Heart right ventricle (tissue), 16 donors: ENCODE data around the gene LINGO1. TPM values are rescaled to one million over a fixed set of nuclear protein-coding genes. Genes with fewer than 3 reads are reported as not detected.

Experiments
- ATAC-seq, 8 donors: fragments of 200-7000 bp; cut with Tn5 transposase; one replicate each; pipeline ENCODE4 v1.9.1; 2020; ENCODE audit warnings: mild to moderate bottlenecking in 8 of 8, moderate library complexity in 8 of 8, moderate number of reproducible peaks in 1 of 8
- DNase-seq, 2 donors: peaks; one replicate each; pipeline ENCODE4 v3.0.0-alpha.2; 2020
- H3K27ac ChIP-seq, 10 donors: fragments of 200-600 bp; sonication (generic) in 2 of 10; one replicate each; pipeline versions ENCODE4 v1.5.0 to v1.8.0; 2020 to 2022; ENCODE audit warnings: mild to moderate bottlenecking in 3 of 10
- H3K27me3 ChIP-seq, 7 donors: fragments of 200-600 bp; one replicate each; pipeline ENCODE4 v1.8.0; 2021 to 2022; ENCODE audit warnings: mild to moderate bottlenecking in 2 of 7
- H3K36me3 ChIP-seq, 9 donors: fragments of 200-600 bp; sonication (generic) in 1 of 9; one replicate each; pipeline versions ENCODE4 v1.5.0 to v1.8.0; 2020 to 2022; ENCODE audit warnings: mild to moderate bottlenecking in 2 of 9
- H3K4me1 ChIP-seq, 9 donors: fragments of 200-600 bp; sonication (generic) in 1 of 9; one replicate each; pipeline versions ENCODE4 v1.5.0 to v1.8.0; 2020 to 2022; ENCODE audit warnings: mild to moderate bottlenecking in 4 of 9
- H3K4me3 ChIP-seq, 10 donors: fragments of 200-600 bp; sonication (generic) in 2 of 10; one replicate each; pipeline versions ENCODE4 v1.5.0 to v1.8.0; 2020 to 2022; ENCODE audit warnings: mild to moderate bottlenecking in 7 of 10, moderate library complexity in 2 of 10
- H3K9me3 ChIP-seq, 11 donors: fragments of 200-600 bp in 10 of 11; sonication (generic) in 2 of 11; one replicate each; pipeline versions ENCODE4 v1.5.0 to v1.8.0; 2013 to 2022; ENCODE audit warnings: mild to moderate bottlenecking in 2 of 11, control low read depth in 1 of 11, moderate library complexity in 1 of 11
- WGBS, 2 donors: extraction: QIAGEN DNeasy Blood & Tissue Kit; methylation state at CpG; one replicate each; pipeline ENCODE4 v1.1.7; 2013; ENCODE audit warnings: inconsistent platforms in 1 of 2; 5-methylcytosine and 5-hydroxymethylcytosine counted together
- intact Hi-C, 10 donors: fragments of 100-400 bp; cut with DNase I; formaldehyde crosslinking; loops; one replicate each; pipeline versions ENCODE4 v1.11.1 to v1.14.2; 2022
- polyA plus RNA-seq, 2 donors: library from polyadenylated mRNA; stranded (reverse); fragments of 200-250 nt; gene quantifications; one replicate each; pipeline ENCODE4 v1.2.3, GENCODE V29; 2013
- total RNA-seq, 10 donors: library from RNA; stranded (reverse); fragmentation: NEBNext Ultra II Directional in 3 of 10; extraction: Animal tissue kit (Norgen Biotek cat#: 25700) in 3 of 10; gene quantifications; one replicate each; pipeline versions ENCODE4 v1.2.1 to v1.2.4, GENCODE V29; 2021 to 2023
- TF ChIP-seq, protein P1 (sequence below), 9 donors: fragments of 200-600 bp; sonication (generic) in 2 of 9; IDR thresholded peaks; one replicate each; pipeline versions ENCODE4 v1.5.0 to v1.8.0; 2021 to 2022; ENCODE audit warnings: antibody characterized with exemption in 9 of 9, mild to moderate bottlenecking in 5 of 9, moderate library complexity in 1 of 9
- donor health status: Arrhythmogenic right ventricular cardiomyopathy.
- donor health status: ischemic (EF 13 %, LVEDD 7.1; RV severe dilation, severe dysfunction).
- donor health status: healthy with polysubstance abuse.
- donor health status: DM: no; HTN: yes; CAD: no.
- donor health status: DM: no; HTN: no; CAD: no.
- donor health status: ischemic (EF 25% LVEDD 6.9; RV normal size, moderate dysfunction).
- donor health status: ischemic (EF 25% LVEDD 5.7; RV mildly dilated, moderate dysfunction).
- donor health status: healthy.
- donor health status: DM: yes; HTN: yes; CAD: no.
- donor health status: Ischemic cardiomyopathy.
- donor health status: ischemic (EF 35%, LVEDD 5.7; RV mildly dilated, moderate dysfunction).
- donor health status: nonischemic (EF 11% LVEDD 7.7; RV severe dilation, severe dysfunction).
- donor health status: DM: yes; HTN: yes; CAD: no.
- donor health status: PGD.
- donor health status: ischemic (EF 29% LVEDD 5.4; RV normal size, mild dysfunction).
- donor health status: nonischemic (EF 23%, LVEDD 6.1; RV moderate dilation, normal function).

Gene LINGO1
- total and polyA plus RNA-seq, 12 donors, result 0.70 to 2.7 (median 1.3) TPM

- ATAC-seq (no peak), DNase-seq (no peak)
- no peak overlapping the region for H3K27ac ChIP-seq
- no peaks in the 10 kb centered on the region for H3K4me1 ChIP-seq
- H3K27me3 ChIP-seq, result peaks cover 0 to 59% (median 16%) of the 10 kb centered on the region in 7 donors
- H3K4me3 ChIP-seq, result no peak overlapping the region
- H3K9me3 ChIP-seq, result peaks cover 0 to 3% (median 0%) of the 10 kb centered on the region in 11 donors
- intact Hi-C loops, result no loop called here
- 83% methylated on average over 11 of the region's 11 CpGs for WGBS, 2 donors
- TF ChIP-seq, protein P1, sequence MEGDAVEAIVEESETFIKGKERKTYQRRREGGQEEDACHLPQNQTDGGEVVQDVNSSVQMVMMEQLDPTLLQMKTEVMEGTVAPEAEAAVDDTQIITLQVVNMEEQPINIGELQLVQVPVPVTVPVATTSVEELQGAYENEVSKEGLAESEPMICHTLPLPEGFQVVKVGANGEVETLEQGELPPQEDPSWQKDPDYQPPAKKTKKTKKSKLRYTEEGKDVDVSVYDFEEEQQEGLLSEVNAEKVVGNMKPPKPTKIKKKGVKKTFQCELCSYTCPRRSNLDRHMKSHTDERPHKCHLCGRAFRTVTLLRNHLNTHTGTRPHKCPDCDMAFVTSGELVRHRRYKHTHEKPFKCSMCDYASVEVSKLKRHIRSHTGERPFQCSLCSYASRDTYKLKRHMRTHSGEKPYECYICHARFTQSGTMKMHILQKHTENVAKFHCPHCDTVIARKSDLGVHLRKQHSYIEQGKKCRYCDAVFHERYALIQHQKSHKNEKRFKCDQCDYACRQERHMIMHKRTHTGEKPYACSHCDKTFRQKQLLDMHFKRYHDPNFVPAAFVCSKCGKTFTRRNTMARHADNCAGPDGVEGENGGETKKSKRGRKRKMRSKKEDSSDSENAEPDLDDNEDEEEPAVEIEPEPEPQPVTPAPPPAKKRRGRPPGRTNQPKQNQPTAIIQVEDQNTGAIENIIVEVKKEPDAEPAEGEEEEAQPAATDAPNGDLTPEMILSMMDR (IDR thresholded peaks at IDR 0.05), result no peak
- H3K36me3 ChIP-seq, result no peaks in the 10 kb centered on the region
Measured at GRCh38 chr15:77643764-77644163, 11.1 kb upstream of the LINGO1 start.

- Histone ChIP-seq H3K27me3 (peaks cover 0 to 61% (median 10%) of the 10 kb centered on the region in 7 donors), H3K36me3 (no peaks in the 10 kb centered on the region), H3K27ac (no peak overlapping the region), H3K9me3 (peaks cover 0 to 3% (median 0%) of the 10 kb centered on the region in 11 donors), H3K4me3 (no peak overlapping the region), H3K4me1 (no peaks in the 10 kb centered on the region)
- TF ChIP-seq, protein P1 (IDR thresholded peaks at IDR 0.05), result no peak
- 56 to 70% methylated on average over 10 of the region's 10 CpGs for WGBS, 2 donors
- ATAC-seq, result no peak
- DNase-seq, result no peak
- intact Hi-C loops, result no loop called here
Measured at GRCh38 chr15:77642793-77643430, 10.2 kb upstream of the LINGO1 start.

DNA sequence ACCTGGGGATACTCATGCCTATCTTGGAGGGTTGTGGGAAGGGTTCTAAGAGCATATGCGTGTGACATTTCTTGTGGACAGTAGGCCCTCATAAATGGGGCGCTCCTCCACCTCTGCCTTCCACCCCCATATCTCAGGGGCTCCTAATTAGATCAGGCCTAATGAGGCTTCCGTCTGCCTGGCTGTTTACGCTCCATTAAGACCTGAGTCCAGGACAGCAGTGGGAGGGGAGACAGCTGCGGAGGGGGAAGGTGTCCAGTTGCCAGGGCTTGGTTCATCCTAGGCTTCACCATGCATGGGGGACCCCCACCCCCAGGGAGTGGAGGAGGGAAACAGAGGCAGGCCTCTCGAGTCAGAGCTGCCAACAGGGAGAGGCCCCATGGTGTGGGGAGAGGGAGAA is 9.3 kb upstream of the LINGO1 start:
- no peak overlapping the region for H3K4me3 ChIP-seq
- no peak overlapping the region for H3K27ac ChIP-seq
- H3K4me1 ChIP-seq, result no peaks in the 10 kb centered on the region
- no peak for DNase-seq
- TF ChIP-seq, protein P1 (IDR thresholded peaks at IDR 0.05), result no peak
- peaks cover 0 to 3% (median 0%) of the 10 kb centered on the region in 11 donors for H3K9me3 ChIP-seq
- H3K27me3 ChIP-seq, result peaks cover 0 to 54% (median 10%) of the 10 kb centered on the region in 7 donors
- H3K36me3 ChIP-seq, result no peaks in the 10 kb centered on the region
- no peak for ATAC-seq
- WGBS, 2 donors, result 84 to 85% methylated on average over 6 of the region's 6 CpGs
- intact Hi-C loops, result no loop called here

DNA sequence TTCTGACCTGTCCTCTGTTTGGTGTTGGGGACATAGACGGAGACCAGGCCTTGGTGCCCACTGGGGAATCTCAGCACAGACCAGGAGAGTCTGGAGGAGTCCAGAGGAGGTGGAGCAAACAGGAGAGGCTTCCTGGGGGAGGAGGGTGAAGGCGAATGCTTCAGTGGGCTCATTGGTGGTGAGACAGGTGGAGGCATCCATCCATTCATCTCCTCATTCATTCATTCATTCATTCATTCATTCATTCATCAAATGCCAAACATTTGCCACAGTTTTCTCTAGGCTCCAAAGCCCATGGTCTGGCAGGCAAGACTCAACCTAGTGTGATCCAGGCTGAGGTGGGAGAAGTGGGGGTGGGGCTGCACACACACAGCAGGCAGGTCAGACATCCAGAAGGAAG is 7.9 kb upstream of the LINGO1 start:
- Histone ChIP-seq H3K4me1 (no peaks in the 10 kb centered on the region), H3K4me3 (no peak overlapping the region), H3K9me3 (peaks cover 0 to 3% (median 0%) of the 10 kb centered on the region in 11 donors), H3K27ac (no peak overlapping the region), H3K27me3 (peaks cover 0 to 51% (median 15%) of the 10 kb centered on the region in 7 donors), H3K36me3 (no peaks in the 10 kb centered on the region)
- DNase-seq (no peak), ATAC-seq (no peak)
- intact Hi-C loops, result no loop called here
- TF ChIP-seq, protein P1 (IDR thresholded peaks at IDR 0.05), result no peak
- 48 to 54% methylated on average over 2 of the region's 2 CpGs for WGBS, 2 donors
